ENCODE measurements around the gene MCM9. TPM values are rescaled to one million over a fixed set of nuclear protein-coding genes. Genes with fewer than 3 reads are reported as not detected.

The MCM9 gene
- total RNA-seq, 1 donor from 2014 or later, result 5.5 TPM

DNA sequence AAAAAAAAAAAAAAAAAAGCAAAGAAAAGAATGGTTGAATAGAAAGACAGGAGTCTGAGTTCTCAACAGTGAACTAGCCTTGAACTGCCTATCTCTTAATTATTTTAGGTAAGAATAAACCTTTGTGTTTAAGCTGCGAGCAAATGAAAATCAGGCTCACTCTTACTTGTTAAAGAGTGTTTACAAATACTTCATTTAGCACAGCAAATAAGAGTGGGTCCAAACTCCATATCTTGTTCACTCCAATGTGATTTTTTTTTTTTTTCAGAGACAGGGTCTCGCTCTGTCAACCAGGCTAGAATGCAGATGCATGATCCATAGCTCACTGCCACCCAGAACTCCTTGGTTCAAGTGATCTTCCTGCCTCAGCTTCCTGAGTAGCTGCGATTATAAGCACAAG is 11.9 kb downstream of the MCM9 start:
- Histone ChIP-seq H3K27me3 (ENCODE audit: low read depth) (no peaks in the 10 kb centered on the region), H3K9me3 (replicated peaks) (no peaks in the 10 kb centered on the region), H3K4me3 (no peak overlapping the region), H3K36me3 (peaks cover 80% of the 10 kb centered on the region), H3K27ac (replicated peaks) (no peak overlapping the region), H3K4me1 (no peaks in the 10 kb centered on the region)
- DNase-seq, result no peak
- TF ChIP-seq, protein P1, sequence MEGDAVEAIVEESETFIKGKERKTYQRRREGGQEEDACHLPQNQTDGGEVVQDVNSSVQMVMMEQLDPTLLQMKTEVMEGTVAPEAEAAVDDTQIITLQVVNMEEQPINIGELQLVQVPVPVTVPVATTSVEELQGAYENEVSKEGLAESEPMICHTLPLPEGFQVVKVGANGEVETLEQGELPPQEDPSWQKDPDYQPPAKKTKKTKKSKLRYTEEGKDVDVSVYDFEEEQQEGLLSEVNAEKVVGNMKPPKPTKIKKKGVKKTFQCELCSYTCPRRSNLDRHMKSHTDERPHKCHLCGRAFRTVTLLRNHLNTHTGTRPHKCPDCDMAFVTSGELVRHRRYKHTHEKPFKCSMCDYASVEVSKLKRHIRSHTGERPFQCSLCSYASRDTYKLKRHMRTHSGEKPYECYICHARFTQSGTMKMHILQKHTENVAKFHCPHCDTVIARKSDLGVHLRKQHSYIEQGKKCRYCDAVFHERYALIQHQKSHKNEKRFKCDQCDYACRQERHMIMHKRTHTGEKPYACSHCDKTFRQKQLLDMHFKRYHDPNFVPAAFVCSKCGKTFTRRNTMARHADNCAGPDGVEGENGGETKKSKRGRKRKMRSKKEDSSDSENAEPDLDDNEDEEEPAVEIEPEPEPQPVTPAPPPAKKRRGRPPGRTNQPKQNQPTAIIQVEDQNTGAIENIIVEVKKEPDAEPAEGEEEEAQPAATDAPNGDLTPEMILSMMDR (IDR thresholded peaks at IDR 0.05; ENCODE audit: borderline replicate concordance), result no peak
- intact Hi-C loops (cut with micrococcal nuclease), result no loop called here

DNA sequence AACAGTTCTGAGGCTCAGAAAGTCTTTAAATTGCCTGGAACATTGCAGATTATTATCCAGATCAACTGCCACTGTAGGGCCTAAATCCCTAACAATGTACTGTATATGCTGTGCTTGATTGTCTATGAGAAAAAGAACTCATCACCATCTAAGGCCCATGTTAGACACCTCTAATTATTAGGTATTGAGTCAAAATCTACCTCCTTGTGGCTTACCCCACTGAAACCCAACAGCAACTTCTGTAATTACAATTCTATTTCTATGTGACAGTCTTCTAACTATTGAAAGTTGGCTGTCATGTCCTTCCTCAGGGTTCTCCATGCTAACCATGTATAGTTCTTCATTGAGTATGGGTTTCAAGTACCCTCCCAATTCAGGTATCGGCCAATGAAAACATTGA is 13.9 kb downstream of the MCM9 start:
- DNase-seq, result no peak
- Histone ChIP-seq H3K27me3 (ENCODE audit: low read depth) (no peaks in the 10 kb centered on the region), H3K27ac (replicated peaks) (no peak overlapping the region), H3K9me3 (replicated peaks) (no peaks in the 10 kb centered on the region), H3K4me3 (no peak overlapping the region), H3K4me1 (no peaks in the 10 kb centered on the region), H3K36me3 (peaks cover 79% of the 10 kb centered on the region)
- TF ChIP-seq, protein P1 (IDR thresholded peaks at IDR 0.05; ENCODE audit: borderline replicate concordance), result no peak
- intact Hi-C loops (cut with micrococcal nuclease), result no loop called here

DNA sequence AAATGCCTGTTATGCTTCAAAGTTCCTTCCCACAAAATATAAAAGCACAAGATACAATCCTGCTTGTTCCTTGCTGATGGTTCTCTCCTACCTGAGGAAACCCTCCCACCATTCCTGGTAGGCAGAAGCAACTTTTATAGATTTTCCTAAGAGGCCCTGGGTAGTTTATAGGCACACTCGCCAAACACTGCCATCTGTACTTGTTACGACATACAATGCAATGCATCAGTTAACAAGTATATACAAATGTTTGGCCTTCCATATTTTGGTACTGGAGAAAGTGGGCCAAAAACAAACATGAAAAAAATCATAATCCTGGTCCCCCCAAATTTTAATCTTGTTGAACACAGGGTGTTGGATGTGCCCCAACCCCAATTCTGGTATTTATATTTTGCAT is 16.6 kb downstream of the MCM9 start:
- Histone ChIP-seq H3K4me3 (no peak overlapping the region), H3K27ac (replicated peaks) (no peak overlapping the region), H3K36me3 (peaks cover 78% of the 10 kb centered on the region), H3K4me1 (no peaks in the 10 kb centered on the region), H3K9me3 (replicated peaks) (no peaks in the 10 kb centered on the region), H3K27me3 (ENCODE audit: low read depth) (no peaks in the 10 kb centered on the region)
- TF ChIP-seq, protein P1 (IDR thresholded peaks at IDR 0.05; ENCODE audit: borderline replicate concordance), result no peak
- intact Hi-C loops (cut with micrococcal nuclease), result no loop called here
- DNase-seq, result no peak

DNA sequence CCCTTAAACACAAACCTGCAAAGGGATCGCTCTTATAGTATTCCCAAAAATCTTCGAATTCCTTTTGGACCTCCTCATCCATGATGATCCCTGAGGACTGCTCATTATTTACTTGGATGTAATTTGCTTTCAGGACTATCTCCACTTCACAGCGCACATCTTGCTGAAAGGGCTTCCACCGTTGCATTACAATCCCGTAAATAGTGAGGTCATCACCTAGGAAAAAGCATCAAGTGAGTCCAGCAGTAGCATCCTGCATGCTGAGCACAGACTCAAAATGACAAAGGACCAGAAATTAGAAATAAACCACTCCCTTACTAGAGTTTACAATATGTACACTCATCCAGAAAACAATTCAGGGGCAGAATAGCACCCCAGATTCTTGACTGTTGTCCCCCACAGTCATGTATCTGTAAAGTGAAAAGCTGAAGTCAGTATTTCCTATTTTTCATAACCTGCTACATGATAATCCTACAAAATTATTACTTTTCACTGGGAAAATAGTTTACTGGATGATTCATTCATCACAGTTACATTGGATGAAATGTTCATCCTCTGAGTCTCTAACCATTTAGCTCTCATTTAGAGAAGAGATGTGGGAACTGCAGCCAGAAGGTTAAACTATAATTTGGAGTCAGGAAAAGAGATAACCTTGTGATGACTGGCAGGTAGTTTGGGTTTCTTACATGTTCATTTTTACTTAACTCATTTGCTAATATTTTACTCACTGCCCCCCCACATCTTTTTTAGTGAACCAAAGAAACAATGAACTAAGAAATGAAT is 17.2 kb downstream of the MCM9 start:
- DNase-seq, result no peak
- TF ChIP-seq, protein P1 (IDR thresholded peaks at IDR 0.05; ENCODE audit: borderline replicate concordance), result no peak
- H3K27me3 ChIP-seq (ENCODE audit: low read depth), result no peaks in the 10 kb centered on the region
- H3K27ac ChIP-seq (replicated peaks), result no peak overlapping the region
- no peaks in the 10 kb centered on the region for H3K4me1 ChIP-seq
- intact Hi-C loops (cut with micrococcal nuclease), result no loop called here
- H3K9me3 ChIP-seq (replicated peaks), result no peaks in the 10 kb centered on the region
- peaks cover 78% of the 10 kb centered on the region for H3K36me3 ChIP-seq
- H3K4me3 ChIP-seq, result no peak overlapping the region

DNA sequence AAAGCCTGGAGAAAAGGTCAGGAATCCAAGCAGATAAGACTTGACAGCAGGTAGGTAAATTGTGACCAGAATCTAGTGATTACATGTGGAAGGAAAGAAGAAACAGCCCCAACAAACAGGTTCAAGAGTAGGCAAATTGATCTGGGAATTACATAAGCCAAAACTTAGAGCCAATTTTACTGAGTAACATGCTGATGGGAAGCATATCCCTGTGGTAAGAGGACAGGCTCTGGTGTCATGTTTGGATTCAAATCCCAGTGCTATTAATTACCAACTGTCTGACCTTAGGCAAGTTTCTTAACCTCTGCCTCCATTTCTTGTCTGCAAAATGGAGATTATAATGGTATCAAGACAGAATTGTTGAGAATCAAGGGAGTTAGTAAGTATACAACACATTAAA is 20.4 kb downstream of the MCM9 start:
- Histone ChIP-seq H3K36me3 (peaks cover 82% of the 10 kb centered on the region), H3K27ac (replicated peaks) (no peak overlapping the region), H3K9me3 (replicated peaks) (no peaks in the 10 kb centered on the region), H3K27me3 (ENCODE audit: low read depth) (no peaks in the 10 kb centered on the region), H3K4me1 (no peaks in the 10 kb centered on the region), H3K4me3 (no peak overlapping the region)
- TF ChIP-seq, protein P1 (IDR thresholded peaks at IDR 0.05; ENCODE audit: borderline replicate concordance), result no peak
- intact Hi-C loops (cut with micrococcal nuclease), result no loop called here
- DNase-seq, result no peak

All from left ventricle myocardium inferior (tissue), 1 donor.